Endothelial cell (in vitro differentiated cells): Measurements from ENCODE around the gene OR5K2. TPM values are rescaled to one million over a fixed set of nuclear protein-coding genes. Genes with fewer than 3 reads are reported as not detected.

Source experiments
- DNase-seq: peaks from one replicate; pipeline ENCODE4 v3.0.0; 2021; ENCODE audit warnings: low spot score
- H3K27ac Mint-ChIP-seq: one replicate; pipeline ENCODE4 v1.8.0; 2021; ENCODE audit warnings: mixed read lengths, inconsistent platforms; ENCODE audit not compliant: unreplicated experiment
- H3K27me3 Mint-ChIP-seq: one replicate; pipeline ENCODE4 v1.8.0; 2021; ENCODE audit warnings: mild to moderate bottlenecking, moderate library complexity, mixed read lengths, inconsistent platforms; ENCODE audit not compliant: unreplicated experiment
- H3K36me3 Mint-ChIP-seq: one replicate; pipeline ENCODE4 v1.8.0; 2021; ENCODE audit warnings: mild to moderate bottlenecking, low read depth, mixed read lengths, inconsistent platforms; ENCODE audit not compliant: unreplicated experiment
- H3K4me1 Mint-ChIP-seq: one replicate; pipeline ENCODE4 v1.8.0; 2021; ENCODE audit warnings: mild to moderate bottlenecking, mixed read lengths, inconsistent platforms; ENCODE audit not compliant: unreplicated experiment
- H3K4me3 Mint-ChIP-seq: one replicate; pipeline ENCODE4 v1.8.0; 2021; ENCODE audit warnings: mild to moderate bottlenecking, mixed read lengths, inconsistent platforms; ENCODE audit not compliant: unreplicated experiment
- H3K9me3 Mint-ChIP-seq: one replicate; pipeline ENCODE4 v1.8.0; 2021; ENCODE audit warnings: mixed read lengths, inconsistent platforms; ENCODE audit not compliant: unreplicated experiment
- total RNA-seq: library from RNA; stranded (reverse); fragmentation: NEBNext Ultra II Directional; extraction: Animal tissue kit (Norgen Biotek cat#: 25700); gene quantifications from one replicate; pipeline ENCODE4 v1.2.1, GENCODE V29; 2021; ENCODE audit not compliant: unreplicated experiment
- TF ChIP-seq, protein P1 (sequence below): fragments of 200-600 bp; sonication (generic); IDR thresholded peaks from one replicate; pipeline ENCODE4 v1.5.0; 2021; ENCODE audit warnings: antibody characterized with exemption; ENCODE audit not compliant: unreplicated experiment

The OR5K2 gene
- total RNA-seq, 1 donor from 2014 or later, result not detected

DNA sequence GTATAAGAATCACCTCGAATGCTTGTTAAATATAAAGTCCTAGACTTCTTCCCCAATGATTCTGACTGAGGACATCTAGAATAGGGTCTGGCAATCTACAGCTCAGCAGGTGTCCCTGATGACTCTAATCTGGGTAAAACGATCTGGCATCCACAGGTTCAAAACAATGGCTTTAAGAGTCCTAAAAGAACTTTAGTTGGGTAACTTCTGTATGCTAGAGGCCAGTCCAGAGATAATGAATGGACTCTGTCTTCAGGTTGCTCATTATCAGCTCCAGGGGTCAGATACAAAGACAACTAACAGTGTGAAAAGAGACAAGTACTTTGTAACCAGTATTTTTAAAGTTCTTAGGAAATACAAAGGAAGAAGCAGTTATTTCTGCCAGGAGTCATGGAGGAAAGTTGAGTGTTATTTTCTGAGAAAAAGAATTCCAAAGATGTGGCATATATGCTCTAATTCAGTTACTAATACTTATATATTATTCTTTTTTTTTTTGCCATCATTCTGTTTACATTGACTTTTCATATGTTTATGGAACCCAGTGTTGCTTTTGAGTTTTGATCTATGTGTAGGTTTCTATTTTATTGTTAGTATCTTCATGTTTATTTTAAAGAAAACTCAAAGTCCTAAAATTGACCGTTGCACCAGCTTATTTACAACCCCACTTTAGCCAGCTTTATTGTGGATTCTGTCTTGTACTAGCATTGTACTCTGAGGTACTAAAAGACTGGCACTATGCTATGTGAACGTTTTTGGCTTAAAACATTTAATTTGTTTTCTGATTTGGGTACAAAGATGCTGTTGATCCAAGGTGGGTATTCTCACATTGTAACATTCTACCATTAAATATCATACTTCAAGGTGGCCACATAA is 31.2 kb downstream of the OR5K2 start:
- TF ChIP-seq, protein P1, sequence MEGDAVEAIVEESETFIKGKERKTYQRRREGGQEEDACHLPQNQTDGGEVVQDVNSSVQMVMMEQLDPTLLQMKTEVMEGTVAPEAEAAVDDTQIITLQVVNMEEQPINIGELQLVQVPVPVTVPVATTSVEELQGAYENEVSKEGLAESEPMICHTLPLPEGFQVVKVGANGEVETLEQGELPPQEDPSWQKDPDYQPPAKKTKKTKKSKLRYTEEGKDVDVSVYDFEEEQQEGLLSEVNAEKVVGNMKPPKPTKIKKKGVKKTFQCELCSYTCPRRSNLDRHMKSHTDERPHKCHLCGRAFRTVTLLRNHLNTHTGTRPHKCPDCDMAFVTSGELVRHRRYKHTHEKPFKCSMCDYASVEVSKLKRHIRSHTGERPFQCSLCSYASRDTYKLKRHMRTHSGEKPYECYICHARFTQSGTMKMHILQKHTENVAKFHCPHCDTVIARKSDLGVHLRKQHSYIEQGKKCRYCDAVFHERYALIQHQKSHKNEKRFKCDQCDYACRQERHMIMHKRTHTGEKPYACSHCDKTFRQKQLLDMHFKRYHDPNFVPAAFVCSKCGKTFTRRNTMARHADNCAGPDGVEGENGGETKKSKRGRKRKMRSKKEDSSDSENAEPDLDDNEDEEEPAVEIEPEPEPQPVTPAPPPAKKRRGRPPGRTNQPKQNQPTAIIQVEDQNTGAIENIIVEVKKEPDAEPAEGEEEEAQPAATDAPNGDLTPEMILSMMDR, result no peak
- H3K27me3 Mint-ChIP-seq, result no peaks in the 10 kb centered on the region
- H3K9me3 Mint-ChIP-seq, result no peaks in the 10 kb centered on the region
- no peak overlapping the region for H3K27ac Mint-ChIP-seq
- H3K4me3 Mint-ChIP-seq, result no peak overlapping the region
- H3K4me1 Mint-ChIP-seq, result no peaks in the 10 kb centered on the region
- DNase-seq, result no peak
- H3K36me3 Mint-ChIP-seq, result no peaks in the 10 kb centered on the region

DNA sequence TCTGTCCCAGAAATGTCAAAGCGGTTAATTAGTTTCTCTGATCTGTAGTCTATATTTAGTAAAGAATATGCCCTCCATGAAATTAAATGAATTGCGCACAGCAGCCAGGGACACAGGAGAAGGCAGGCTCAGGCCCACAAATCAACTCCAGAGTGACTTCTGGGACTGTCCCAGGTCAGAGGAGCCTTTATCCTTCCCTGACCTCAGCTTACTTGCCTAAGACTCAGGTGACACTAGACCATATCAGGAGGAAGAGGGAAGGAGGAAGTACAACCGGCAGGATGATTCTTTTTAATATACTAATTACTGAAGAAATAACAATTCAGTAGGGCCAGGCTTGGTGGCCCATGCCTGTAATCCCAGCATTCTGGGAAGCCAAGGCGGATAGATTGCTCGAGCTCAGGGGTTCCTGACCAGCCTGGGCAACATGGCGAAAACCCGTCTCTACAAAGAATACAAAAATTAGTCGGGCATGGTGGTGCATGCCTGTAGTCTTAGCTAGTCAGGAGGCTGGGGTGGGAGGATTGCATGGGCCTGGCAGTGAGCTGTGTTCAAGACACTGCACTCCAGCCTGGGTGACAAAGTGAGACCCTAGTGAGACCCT is 32.5 kb downstream of the OR5K2 start:
- no peaks in the 10 kb centered on the region for H3K4me1 Mint-ChIP-seq
- H3K27ac Mint-ChIP-seq, result no peak overlapping the region
- no peaks in the 10 kb centered on the region for H3K36me3 Mint-ChIP-seq
- no peaks in the 10 kb centered on the region for H3K9me3 Mint-ChIP-seq
- DNase-seq, result no peak
- H3K4me3 Mint-ChIP-seq, result no peak overlapping the region
- H3K27me3 Mint-ChIP-seq, result no peaks in the 10 kb centered on the region
- TF ChIP-seq, protein P1, result no peak

DNA sequence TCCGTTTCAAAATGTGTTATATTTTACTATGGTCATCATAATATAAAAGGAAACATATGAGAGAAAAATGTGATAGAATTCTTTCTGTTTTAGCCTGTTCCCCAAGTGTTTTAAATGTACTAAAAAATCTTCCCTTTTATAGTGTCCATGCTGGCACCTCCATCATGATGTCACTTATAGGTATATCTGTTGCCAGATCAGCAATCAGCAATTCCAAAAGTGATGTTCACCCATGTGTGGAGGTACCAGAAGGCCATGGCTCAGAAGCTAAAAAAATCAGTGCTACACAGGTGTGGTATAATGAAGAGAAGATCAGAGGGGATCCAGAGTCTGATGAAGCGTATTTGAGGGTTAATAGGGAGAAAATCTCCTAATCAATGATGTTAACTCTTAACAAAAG is 33.2 kb downstream of the OR5K2 start:
- Mint-ChIP-seq H3K27ac (no peak overlapping the region), H3K4me1 (no peaks in the 10 kb centered on the region), H3K36me3 (no peaks in the 10 kb centered on the region), H3K4me3 (no peak overlapping the region), H3K27me3 (no peaks in the 10 kb centered on the region), H3K9me3 (no peaks in the 10 kb centered on the region)
- TF ChIP-seq, protein P1, result no peak
- no peak for DNase-seq

DNA sequence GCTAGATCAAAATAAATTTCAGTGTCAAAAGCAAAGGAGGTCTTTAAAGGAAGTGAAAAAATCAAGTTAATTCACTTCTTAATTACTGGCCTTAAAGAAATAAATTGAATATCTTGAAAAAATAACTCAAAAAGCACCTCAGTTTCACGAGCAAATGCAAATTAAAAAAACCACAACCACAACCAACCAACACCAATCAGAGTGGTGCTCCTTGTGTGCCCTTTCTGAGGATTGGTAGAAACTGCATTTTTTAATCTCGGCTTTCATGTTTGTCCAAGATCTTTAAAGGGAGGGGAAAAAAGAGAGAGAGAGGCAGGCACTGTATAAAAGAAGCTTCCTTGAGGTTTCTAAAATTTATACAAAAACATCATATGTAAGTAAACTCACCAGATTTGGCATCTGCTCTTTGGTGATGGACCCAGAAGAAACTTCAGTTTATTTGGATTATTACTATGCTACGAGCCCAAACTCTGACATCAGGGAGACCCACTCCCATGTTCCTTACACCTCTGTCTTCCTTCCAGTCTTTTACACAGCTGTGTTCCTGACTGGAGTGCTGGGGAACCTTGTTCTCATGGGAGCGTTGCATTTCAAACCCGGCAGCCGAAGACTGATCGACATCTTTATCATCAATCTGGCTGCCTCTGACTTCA is 34.3 kb downstream of the OR5K2 start, which contains the start of gene GPR15:
GPR15 (plus strand) TSS at position 357 of the 653 bp plus-strand sequence; CDS start at position 413, 56 bp downstream.
- Mint-ChIP-seq H3K4me1 (no peaks in the 10 kb centered on the region), H3K4me3 (no peak within 1 kb of the TSS), H3K27me3 (no peaks in the 10 kb centered on the region), H3K9me3 (no peaks in the 10 kb centered on the region), H3K36me3 (no peaks in the 10 kb centered on the region), H3K27ac (no peak within 1 kb of the TSS)
- DNase-seq, result no peak
- TF ChIP-seq, protein P1, result no peak
